Measurements from ENCODE around the gene ARMC5.

ARMC5 gene

DNA sequence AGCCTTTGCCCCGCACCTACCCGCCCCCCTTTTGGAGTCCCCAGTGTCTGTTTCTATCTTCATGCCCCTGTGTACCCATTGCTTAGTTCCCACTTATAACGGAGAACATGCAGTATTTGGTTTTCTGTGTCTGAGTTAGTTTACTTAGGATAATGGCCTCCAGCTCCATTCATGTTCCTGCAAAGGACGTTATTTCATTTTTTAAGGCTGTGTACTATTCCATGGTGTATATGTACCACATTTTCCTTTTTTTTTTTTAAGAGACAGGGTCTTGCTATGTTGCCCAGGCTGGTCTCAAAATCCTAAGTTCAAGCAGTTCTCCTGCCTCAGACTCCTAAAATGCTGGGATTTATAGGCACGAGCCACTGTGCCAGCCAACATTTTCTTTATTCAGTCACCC, 8.6 kb downstream of the ARMC5 start:
- no peak overlapping the region for H3K9ac ChIP-seq (ENCODE audit: low read length)
- H3K36me3 ChIP-seq (ENCODE audit: insufficient read depth, low read length), result no peaks in the 10 kb centered on the region
- no peak overlapping the region for H3K27ac ChIP-seq (ENCODE audit: low read depth, low read length, poor library complexity, severe bottlenecking)
- H3K4me2 ChIP-seq (ENCODE audit: low read length), result no peak overlapping the region
- H3K4me3 ChIP-seq (ENCODE audit: low read depth, low read length, poor library complexity, severe bottlenecking), result no peak overlapping the region
- TF ChIP-seq, protein P1, sequence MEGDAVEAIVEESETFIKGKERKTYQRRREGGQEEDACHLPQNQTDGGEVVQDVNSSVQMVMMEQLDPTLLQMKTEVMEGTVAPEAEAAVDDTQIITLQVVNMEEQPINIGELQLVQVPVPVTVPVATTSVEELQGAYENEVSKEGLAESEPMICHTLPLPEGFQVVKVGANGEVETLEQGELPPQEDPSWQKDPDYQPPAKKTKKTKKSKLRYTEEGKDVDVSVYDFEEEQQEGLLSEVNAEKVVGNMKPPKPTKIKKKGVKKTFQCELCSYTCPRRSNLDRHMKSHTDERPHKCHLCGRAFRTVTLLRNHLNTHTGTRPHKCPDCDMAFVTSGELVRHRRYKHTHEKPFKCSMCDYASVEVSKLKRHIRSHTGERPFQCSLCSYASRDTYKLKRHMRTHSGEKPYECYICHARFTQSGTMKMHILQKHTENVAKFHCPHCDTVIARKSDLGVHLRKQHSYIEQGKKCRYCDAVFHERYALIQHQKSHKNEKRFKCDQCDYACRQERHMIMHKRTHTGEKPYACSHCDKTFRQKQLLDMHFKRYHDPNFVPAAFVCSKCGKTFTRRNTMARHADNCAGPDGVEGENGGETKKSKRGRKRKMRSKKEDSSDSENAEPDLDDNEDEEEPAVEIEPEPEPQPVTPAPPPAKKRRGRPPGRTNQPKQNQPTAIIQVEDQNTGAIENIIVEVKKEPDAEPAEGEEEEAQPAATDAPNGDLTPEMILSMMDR (IDR thresholded peaks at IDR 0.05; ENCODE audit: low read length), result no peak
- no peak for TF ChIP-seq EZH2 (IDR thresholded peaks at IDR 0.05; ENCODE audit: borderline replicate concordance, low read length)
- H3K4me1 ChIP-seq (ENCODE audit: insufficient read depth, low read length, severe bottlenecking), result no peaks in the 10 kb centered on the region
- no peaks in the 10 kb centered on the region for H4K20me1 ChIP-seq (ENCODE audit: insufficient read depth, low read length)
- H2AFZ ChIP-seq (ENCODE audit: low read length), result no peak overlapping the region
- no peaks in the 10 kb centered on the region for H3K9me2 ChIP-seq (ENCODE audit: low read depth, low read length)
- no peaks in the 10 kb centered on the region for H3F3A ChIP-seq (ENCODE audit: insufficient read depth, low read length)
- H3K27me3 ChIP-seq (ENCODE audit: insufficient read depth, low read length), result no peaks in the 10 kb centered on the region
- no peaks in the 10 kb centered on the region for H3K9me3 ChIP-seq (ENCODE audit: low read length)
- H3K79me2 ChIP-seq (ENCODE audit: insufficient read depth, low read length), result no peaks in the 10 kb centered on the region

DNA sequence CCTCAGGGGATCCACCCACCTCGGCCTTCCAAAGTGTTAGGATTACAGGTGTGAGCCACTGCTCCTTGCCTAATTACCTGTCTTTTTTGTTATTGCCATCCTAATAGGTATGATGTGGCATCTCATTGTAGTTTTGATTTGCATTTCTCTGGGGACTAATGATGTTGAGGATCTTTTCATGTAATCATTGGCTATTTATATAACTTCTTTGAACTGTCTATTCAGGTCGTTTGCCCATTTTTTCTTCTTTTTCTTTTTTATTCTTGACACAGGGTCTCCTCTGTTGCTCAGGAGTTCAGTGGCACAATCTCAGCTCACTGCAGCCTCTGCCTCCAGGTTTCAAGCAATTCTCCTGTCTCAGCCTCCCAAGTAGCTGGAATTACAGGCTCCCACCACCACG, 11.3 kb downstream of the ARMC5 start:
- no peaks in the 10 kb centered on the region for H3F3A ChIP-seq (ENCODE audit: insufficient read depth, low read length)
- H3K4me3 ChIP-seq (ENCODE audit: low read depth, low read length, poor library complexity, severe bottlenecking), result no peak overlapping the region
- H3K27ac ChIP-seq (ENCODE audit: low read depth, low read length, poor library complexity, severe bottlenecking), result no peak overlapping the region
- H3K27me3 ChIP-seq (ENCODE audit: insufficient read depth, low read length), result no peaks in the 10 kb centered on the region; the same call in 1 of the 2 replicates
- no peaks in the 10 kb centered on the region for H3K36me3 ChIP-seq (ENCODE audit: insufficient read depth, low read length)
- no peak overlapping the region for H2AFZ ChIP-seq (ENCODE audit: low read length)
- no peak overlapping the region for H3K9ac ChIP-seq (ENCODE audit: low read length)
- TF ChIP-seq EZH2 (IDR thresholded peaks at IDR 0.05; ENCODE audit: borderline replicate concordance, low read length), result no peak
- TF ChIP-seq, protein P1 (IDR thresholded peaks at IDR 0.05; ENCODE audit: low read length), result no peak
- no peaks in the 10 kb centered on the region for H3K9me2 ChIP-seq (ENCODE audit: low read depth, low read length)
- H3K79me2 ChIP-seq (ENCODE audit: insufficient read depth, low read length), result no peaks in the 10 kb centered on the region
- H4K20me1 ChIP-seq (ENCODE audit: insufficient read depth, low read length), result no peaks in the 10 kb centered on the region
- no peaks in the 10 kb centered on the region for H3K4me1 ChIP-seq (ENCODE audit: insufficient read depth, low read length, severe bottlenecking)
- no peaks in the 10 kb centered on the region for H3K9me3 ChIP-seq (ENCODE audit: low read length)
- H3K4me2 ChIP-seq (ENCODE audit: low read length), result no peak overlapping the region

DNA sequence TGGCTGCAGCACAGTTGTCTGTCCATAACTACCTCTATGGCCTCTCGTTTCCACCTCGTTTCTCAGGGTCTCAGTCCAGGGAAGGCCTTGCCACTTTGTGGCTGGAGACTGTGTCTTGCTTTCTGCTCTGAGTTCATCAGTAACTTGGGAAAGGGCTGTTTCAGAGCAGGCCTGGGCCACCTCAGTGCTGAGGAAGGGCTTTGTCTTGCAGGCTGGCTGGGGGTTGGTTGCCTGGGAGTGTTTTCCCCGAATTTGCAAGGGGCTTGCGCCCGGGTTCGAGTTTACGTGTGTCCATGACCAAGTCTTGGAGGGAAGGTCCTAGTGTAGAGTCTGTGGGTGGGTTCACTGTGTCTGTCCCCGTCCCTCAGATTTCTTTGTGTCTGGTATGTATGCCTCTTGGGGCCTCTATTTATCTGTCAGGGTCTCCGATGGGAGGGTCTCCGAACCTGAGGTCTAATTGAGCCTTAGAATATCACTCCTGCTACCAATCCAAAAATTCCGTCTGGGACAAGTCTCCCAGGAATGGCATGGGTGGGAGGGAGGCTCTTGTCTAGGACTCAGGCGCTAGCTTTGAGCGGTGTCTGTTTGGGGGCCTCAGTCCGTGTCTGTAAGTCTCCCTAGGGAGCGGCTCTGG, 12.1 kb downstream of the ARMC5 start:
- Histone ChIP-seq H3K79me2 (ENCODE audit: insufficient read depth, low read length) (no peaks in the 10 kb centered on the region), H3K9ac (ENCODE audit: low read length) (no peak overlapping the region), H3K4me2 (ENCODE audit: low read length) (no peak overlapping the region), H4K20me1 (ENCODE audit: insufficient read depth, low read length) (no peaks in the 10 kb centered on the region), H3K9me2 (ENCODE audit: low read depth, low read length) (no peaks in the 10 kb centered on the region), H3K9me3 (ENCODE audit: low read length) (no peaks in the 10 kb centered on the region), H3K27ac (ENCODE audit: low read depth, low read length, poor library complexity, severe bottlenecking) (no peak overlapping the region), H3K36me3 (ENCODE audit: insufficient read depth, low read length) (no peaks in the 10 kb centered on the region), H3K4me1 (ENCODE audit: insufficient read depth, low read length, severe bottlenecking) (no peaks in the 10 kb centered on the region), H3K27me3 (ENCODE audit: insufficient read depth, low read length) (no peaks in the 10 kb centered on the region; the same call in 1 of the 2 replicates), H3K4me3 (ENCODE audit: low read depth, low read length, poor library complexity, severe bottlenecking) (no peak overlapping the region), H3F3A (ENCODE audit: insufficient read depth, low read length) (no peaks in the 10 kb centered on the region), H2AFZ (ENCODE audit: low read length) (no peak overlapping the region)
- no peak for TF ChIP-seq EZH2 (IDR thresholded peaks at IDR 0.05; ENCODE audit: borderline replicate concordance, low read length)
- TF ChIP-seq, protein P1 (IDR thresholded peaks at IDR 0.05; ENCODE audit: low read length), result no peak

Data from OCI-LY1 (cell line).